Fibroblast of pulmonary artery (primary cell): Measurements from ENCODE around the gene SHH.

ENCODE experiments used
- DNase-seq: peaks from one replicate; pipeline ENCODE4 v3.0.0-alpha.2; 2010; ENCODE audit warnings: low read depth
- H3K4me3 ChIP-seq: replicated peaks from 2 replicates; pipeline ENCODE4 v1.5.1; 2011; ENCODE audit warnings: low read depth, mild to moderate bottlenecking, control low read depth, low read length, moderate library complexity
- TF ChIP-seq, protein P1 (sequence below): IDR thresholded peaks from 2 replicates; pipeline ENCODE4 v1.5.1; 2011; ENCODE audit warnings: mild to moderate bottlenecking, control low read depth, low read length, inconsistent platforms; ENCODE audit errors: missing control alignments

SHH gene

GRCh38 chr7:155829796-155830470 is 17.7 kb upstream of the SHH start:
- no peak overlapping the region for H3K4me3 ChIP-seq
- TF ChIP-seq, protein P1, sequence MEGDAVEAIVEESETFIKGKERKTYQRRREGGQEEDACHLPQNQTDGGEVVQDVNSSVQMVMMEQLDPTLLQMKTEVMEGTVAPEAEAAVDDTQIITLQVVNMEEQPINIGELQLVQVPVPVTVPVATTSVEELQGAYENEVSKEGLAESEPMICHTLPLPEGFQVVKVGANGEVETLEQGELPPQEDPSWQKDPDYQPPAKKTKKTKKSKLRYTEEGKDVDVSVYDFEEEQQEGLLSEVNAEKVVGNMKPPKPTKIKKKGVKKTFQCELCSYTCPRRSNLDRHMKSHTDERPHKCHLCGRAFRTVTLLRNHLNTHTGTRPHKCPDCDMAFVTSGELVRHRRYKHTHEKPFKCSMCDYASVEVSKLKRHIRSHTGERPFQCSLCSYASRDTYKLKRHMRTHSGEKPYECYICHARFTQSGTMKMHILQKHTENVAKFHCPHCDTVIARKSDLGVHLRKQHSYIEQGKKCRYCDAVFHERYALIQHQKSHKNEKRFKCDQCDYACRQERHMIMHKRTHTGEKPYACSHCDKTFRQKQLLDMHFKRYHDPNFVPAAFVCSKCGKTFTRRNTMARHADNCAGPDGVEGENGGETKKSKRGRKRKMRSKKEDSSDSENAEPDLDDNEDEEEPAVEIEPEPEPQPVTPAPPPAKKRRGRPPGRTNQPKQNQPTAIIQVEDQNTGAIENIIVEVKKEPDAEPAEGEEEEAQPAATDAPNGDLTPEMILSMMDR: no peak
- no peak for DNase-seq

GRCh38 chr7:155825336-155825735 is 13.1 kb upstream of the SHH start:
- no peak overlapping the region for H3K4me3 ChIP-seq
- TF ChIP-seq, protein P1: no peak
- DNase-seq: no peak

- no peak overlapping the region for H3K4me3 ChIP-seq
- TF ChIP-seq, protein P1: no peak
- peak; percentile 65 for DNase-seq
Observed at GRCh38 chr7:155824227-155824886, 12.1 kb upstream of the SHH start.

GRCh38 chr7:155821851-155822250 is 9.6 kb upstream of the SHH start:
- TF ChIP-seq, protein P1: no peak
- DNase-seq: no peak
- no peak overlapping the region for H3K4me3 ChIP-seq

DNA sequence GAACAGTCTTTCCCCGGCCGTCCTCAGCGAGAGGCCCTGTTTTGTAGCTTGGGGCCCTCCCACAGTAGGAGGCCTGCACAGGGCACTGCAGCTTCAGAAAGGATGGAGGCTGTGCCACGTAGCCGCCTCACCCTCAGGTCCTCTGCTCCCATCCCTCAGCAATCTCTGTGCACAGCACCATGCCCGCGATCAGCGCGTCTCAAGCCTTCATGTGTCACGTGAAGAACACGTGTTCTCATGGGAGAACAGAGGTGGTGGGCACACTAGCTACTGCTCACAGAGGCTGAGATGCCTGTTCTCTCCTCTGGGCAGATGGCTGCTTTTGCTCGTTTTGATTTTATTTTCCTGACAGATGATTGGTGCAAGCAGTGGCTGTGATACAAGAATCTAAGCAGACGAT is 8.5 kb upstream of the SHH start:
- TF ChIP-seq, protein P1: no peak
- DNase-seq: no peak
- no peak overlapping the region for H3K4me3 ChIP-seq

- DNase-seq: no peak
- no peak overlapping the region for H3K4me3 ChIP-seq
- TF ChIP-seq, protein P1: no peak
Observed at GRCh38 chr7:155820246-155820645, 8.0 kb upstream of the SHH start.

DNA sequence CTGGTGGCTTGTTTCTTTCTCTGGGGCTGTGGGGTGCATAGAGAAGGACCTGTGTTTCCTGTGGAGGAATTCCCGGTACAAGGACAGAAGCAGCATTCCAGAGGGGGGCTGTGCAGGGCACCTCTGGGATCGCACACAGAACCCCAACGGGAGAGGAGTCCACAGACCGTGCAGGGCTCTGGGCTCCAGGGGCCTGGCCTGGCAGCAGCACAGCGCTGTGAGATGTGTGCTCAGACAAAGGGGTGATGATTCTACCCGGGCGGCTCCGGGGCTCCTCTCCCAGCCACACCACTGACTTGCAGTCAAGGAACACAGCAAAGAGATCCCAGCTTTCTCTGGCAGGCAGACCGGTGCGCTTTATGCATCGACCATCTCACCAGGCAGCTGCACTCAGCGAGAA is 6.9 kb upstream of the SHH start:
- no peak for DNase-seq
- TF ChIP-seq, protein P1: no peak
- H3K4me3 ChIP-seq: no peak overlapping the region
